HepG2 (cell line): ENCODE measurements around the gene ENTHD1. TPM values are rescaled to one million over a fixed set of nuclear protein-coding genes. Genes with fewer than 3 reads are reported as not detected.

Experiments
- ATAC-seq: fragments of 200-7000 bp; cut with Tn5 transposase; 3 replicates; pipeline ENCODE4 v1.9.1; 2020; ENCODE audit warnings: mild to moderate bottlenecking, moderate library complexity
- BruUV-seq: library from RNA; stranded (reverse); fragments of 400-500 nt; replicated peaks from 2 replicates; lab custom pipeline; 2021; lab: Mats Ljungman, UMichigan
- CTCF ChIA-PET: fragments of 300-600 bp; formaldehyde crosslinking; extraction: SDS; loops from one replicate; lab custom pipeline; 2021; ENCODE audit warnings: low total read pairs, inconsistent platforms, low intra/inter-chr PET ratio; lab: Yijun Ruan, JAX
- POLR2A ChIA-PET: fragments of 350-600 bp; sonication (Branson Sonifier 250); formaldehyde crosslinking; loops from one replicate; lab custom pipeline; 2020; ENCODE audit warnings: antibody characterized with exemption, inconsistent platforms; lab: Yijun Ruan, JAX
- DNase-seq: peaks from one replicate; pipeline ENCODE4 v3.0.0-alpha.2; 2015; ENCODE audit warnings: low spot score
- FAIRE-seq: peaks from 3 replicates; lab custom pipeline; 2011; peaks lifted over from hg19 to GRCh38; lab: Jason Lieb, UNC
- H2AFZ ChIP-seq: one replicate; pipeline ENCODE4 v1.6.1; 2011; ENCODE audit warnings: low read length, inconsistent platforms
- H3K27ac ChIP-seq: fragments of 300-600 bp; 3 replicates; pipeline ENCODE4 v1.8.0; 2011; ENCODE audit warnings: mixed run types, mild to moderate bottlenecking, mixed read lengths, low read length, inconsistent platforms; ENCODE audit not compliant: insufficient read depth; ENCODE audit errors: extremely low read length
- H3K27me3 ChIP-seq, 2 experiments: fragments of 200-600 bp in 1 of 2; 2 replicates in 1 of 2; 3 replicates in 1 of 2; pipeline versions ENCODE4 v1.6.0 to v1.8.0; 2011; ENCODE audit warnings: low read length in 2 of 2, mild to moderate bottlenecking in 2 of 2, moderate library complexity in 2 of 2, inconsistent platforms in 1 of 2; ENCODE audit not compliant: insufficient read depth in 2 of 2, control insufficient read depth in 1 of 2
- H3K36me3 ChIP-seq, 2 experiments: fragments of 200-600 bp in 1 of 2; replicated peaks in 1 of 2; 2 replicates in 1 of 2; 3 replicates in 1 of 2; pipeline versions ENCODE4 v1.5.1 to v1.8.0; 2011; ENCODE audit warnings: low read length in 2 of 2, inconsistent platforms in 1 of 2; ENCODE audit not compliant: insufficient read depth in 2 of 2, control insufficient read depth in 1 of 2
- H3K4me1 ChIP-seq: 2 replicates; pipeline ENCODE4 v1.5.1; 2012; ENCODE audit warnings: low read length, inconsistent platforms; ENCODE audit not compliant: insufficient read depth
- H3K4me2 ChIP-seq: 2 replicates; pipeline ENCODE4 v1.6.0; 2011; ENCODE audit warnings: low read depth, low read length, inconsistent platforms
- H3K4me3 ChIP-seq, 3 experiments: fragments of 200-600 bp in 1 of 3; sonication (generic), shearing (Covaris generic) in 1 of 3; replicated peaks in 1 of 3; 2 replicates each; pipeline ENCODE4 v1.5.1; 2011 to 2016; ENCODE audit warnings: low read length in 3 of 3, inconsistent platforms in 2 of 3, low read depth in 2 of 3, mild to moderate bottlenecking in 2 of 3, control low read depth in 1 of 3, mixed read lengths in 1 of 3; ENCODE audit not compliant: insufficient read depth in 1 of 3
- H3K79me2 ChIP-seq: one replicate; pipeline ENCODE4 v1.6.1; 2011; ENCODE audit warnings: low read length, inconsistent platforms; ENCODE audit not compliant: insufficient read depth
- H3K9ac ChIP-seq: 2 replicates; pipeline ENCODE4 v1.6.0; 2011; ENCODE audit warnings: mild to moderate bottlenecking, low read depth, low read length, inconsistent platforms; ENCODE audit not compliant: insufficient read depth
- H3K9me3 ChIP-seq: 2 replicates; pipeline ENCODE4 v1.5.1; 2012; ENCODE audit warnings: mild to moderate bottlenecking, low read length
- H4K20me1 ChIP-seq: 2 replicates; pipeline ENCODE4 v1.6.0; 2011; ENCODE audit warnings: inconsistent platforms, mild to moderate bottlenecking, low read length, moderate library complexity; ENCODE audit not compliant: insufficient read depth
- HMG20A ChIP-seq: IDR thresholded peaks from 2 replicates; pipeline ENCODE4 v1.6.1; 2016; ENCODE audit warnings: borderline replicate concordance
- IKZF1 ChIP-seq: fragments of 450-650 bp; IDR thresholded peaks from 2 replicates; pipeline ENCODE4 v1.7.1; 2016
- IKZF4 ChIP-seq: sonication (generic); formaldehyde crosslinking; IDR thresholded peaks from 2 replicates; pipeline ENCODE4 v1.5.1; 2020; ENCODE audit warnings: borderline replicate concordance, mild to moderate bottlenecking, low read depth, missing genetic modification reagents; ENCODE audit errors: not compliant biosample characterization
- SMYD3 ChIP-seq: sonication (generic); formaldehyde crosslinking; IDR thresholded peaks from 2 replicates; pipeline ENCODE4 v1.8.1; 2023; ENCODE audit warnings: mild to moderate bottlenecking, missing genetic modification reagents
- SRSF1 ChIP-seq: fragments of 200-400 bp; formaldehyde crosslinking; optimal IDR thresholded peaks from 2 replicates; pipeline ENCODE3; 2017; ENCODE audit warnings: mild to moderate bottlenecking, low read depth, low read length, moderate library complexity
- ZNF512 ChIP-seq: sonication (generic); formaldehyde crosslinking; IDR thresholded peaks from 2 replicates; pipeline ENCODE4 v1.4.0; 2020; ENCODE audit warnings: mild to moderate bottlenecking, missing genetic modification reagents
- ZNF615 ChIP-seq: sonication (generic); formaldehyde crosslinking; IDR thresholded peaks from 2 replicates; pipeline ENCODE4 v1.5.0; 2020; ENCODE audit warnings: mild to moderate bottlenecking, missing genetic modification reagents, borderline replicate concordance
- WGBS: methylation state at CpG from one replicate; pipeline ENCODE4 v1.1.6; 2017; ENCODE audit warnings: low lambda C conversion rate; 5-methylcytosine and 5-hydroxymethylcytosine counted together
- in situ Hi-C: cut with HindIII; loops from 2 replicates; pipeline ENCODE4 v1.10.0; 2017; ENCODE audit warnings: low pct_unique_long_range_greater_than_20kb; ENCODE audit not compliant: extremely low pct_ligation_motif_present
- intact Hi-C: fragments of 100-400 bp; cut with micrococcal nuclease; formaldehyde crosslinking; loops from one replicate; pipeline ENCODE4 v1.10.0; 2022; ENCODE audit not compliant: unreplicated experiment
- polyA plus RNA-seq, 8 experiments: library from polyadenylated mRNA; depleted of rRNA in 3 of 8; stranded (reverse) in 7 of 8; unstranded in 1 of 8; fragments of >200 nt; fragmentation: Illumina TruSeq in 4 of 8; extraction: Trizol in 4 of 8; gene quantifications; 2 replicates each; pipeline versions ENCODE4 v1.2.1 to v1.2.3, GENCODE V29; 2011 to 2016; ENCODE audit warnings: low read depth in 4 of 8, missing spikeins in 1 of 8, mixed read lengths in 1 of 8; ENCODE audit not compliant: insufficient read depth in 1 of 8
- total RNA-seq, 5 experiments: library from RNA; depleted of rRNA; stranded (reverse); fragments of >200 nt; fragmentation: Illumina TruSeq; extraction: Trizol; gene quantifications; 2 replicates each; pipeline ENCODE4 v1.2.3, GENCODE V29; 2016; ENCODE audit warnings: low read depth in 1 of 5
- TF ChIP-seq, protein P1 (sequence below): IDR thresholded peaks from 2 replicates; pipeline ENCODE4 v1.4.0; 2020; ENCODE audit warnings: mild to moderate bottlenecking, missing genetic modification reagents

Gene ENTHD1
- total and polyA plus RNA-seq, 2 of the 13 experiments (the other 11 are each of a cell fraction or from before 2014, with no cell fraction given): not detected

GRCh38 chr22:39789788-39790187 lies 103.8 kb downstream of the ENTHD1 start:
- ATAC-seq (no peak), DNase-seq (no peak), FAIRE-seq (no peak)
- Histone ChIP-seq H3K27ac (no peak overlapping the region), H3K9me3 (no peaks in the 10 kb centered on the region), H3K36me3 (no peaks in the 10 kb centered on the region), H2AFZ (no peak overlapping the region), H3K27me3 (no peaks in the 10 kb centered on the region; a peak in 1 of 5 replicates), H3K4me2 (no peak overlapping the region), H4K20me1 (no peaks in the 10 kb centered on the region), H3K79me2 (no peaks in the 10 kb centered on the region), H3K4me1 (no peaks in the 10 kb centered on the region), H3K4me3 (no peak overlapping the region), H3K9ac (no peak overlapping the region)
- POLR2A ChIA-PET: no interaction called here
- WGBS: 1% methylated on average over 2 of the region's 2 CpGs
- CTCF ChIA-PET: no interaction called here
- in situ Hi-C loops: no loop called here
- intact Hi-C loops: no loop called here
- BruUV-seq: no TSS peak
- TF ChIP-seq HMG20A (CRISPR knock-in tag): no peak
- TF ChIP-seq, protein P1, sequence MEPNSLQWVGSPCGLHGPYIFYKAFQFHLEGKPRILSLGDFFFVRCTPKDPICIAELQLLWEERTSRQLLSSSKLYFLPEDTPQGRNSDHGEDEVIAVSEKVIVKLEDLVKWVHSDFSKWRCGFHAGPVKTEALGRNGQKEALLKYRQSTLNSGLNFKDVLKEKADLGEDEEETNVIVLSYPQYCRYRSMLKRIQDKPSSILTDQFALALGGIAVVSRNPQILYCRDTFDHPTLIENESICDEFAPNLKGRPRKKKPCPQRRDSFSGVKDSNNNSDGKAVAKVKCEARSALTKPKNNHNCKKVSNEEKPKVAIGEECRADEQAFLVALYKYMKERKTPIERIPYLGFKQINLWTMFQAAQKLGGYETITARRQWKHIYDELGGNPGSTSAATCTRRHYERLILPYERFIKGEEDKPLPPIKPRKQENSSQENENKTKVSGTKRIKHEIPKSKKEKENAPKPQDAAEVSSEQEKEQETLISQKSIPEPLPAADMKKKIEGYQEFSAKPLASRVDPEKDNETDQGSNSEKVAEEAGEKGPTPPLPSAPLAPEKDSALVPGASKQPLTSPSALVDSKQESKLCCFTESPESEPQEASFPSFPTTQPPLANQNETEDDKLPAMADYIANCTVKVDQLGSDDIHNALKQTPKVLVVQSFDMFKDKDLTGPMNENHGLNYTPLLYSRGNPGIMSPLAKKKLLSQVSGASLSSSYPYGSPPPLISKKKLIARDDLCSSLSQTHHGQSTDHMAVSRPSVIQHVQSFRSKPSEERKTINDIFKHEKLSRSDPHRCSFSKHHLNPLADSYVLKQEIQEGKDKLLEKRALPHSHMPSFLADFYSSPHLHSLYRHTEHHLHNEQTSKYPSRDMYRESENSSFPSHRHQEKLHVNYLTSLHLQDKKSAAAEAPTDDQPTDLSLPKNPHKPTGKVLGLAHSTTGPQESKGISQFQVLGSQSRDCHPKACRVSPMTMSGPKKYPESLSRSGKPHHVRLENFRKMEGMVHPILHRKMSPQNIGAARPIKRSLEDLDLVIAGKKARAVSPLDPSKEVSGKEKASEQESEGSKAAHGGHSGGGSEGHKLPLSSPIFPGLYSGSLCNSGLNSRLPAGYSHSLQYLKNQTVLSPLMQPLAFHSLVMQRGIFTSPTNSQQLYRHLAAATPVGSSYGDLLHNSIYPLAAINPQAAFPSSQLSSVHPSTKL (CRISPR knock-in tag): no peak
- TF ChIP-seq IKZF4 (CRISPR knock-in tag): no peak

- H3K36me3 ChIP-seq: no peaks in the 10 kb centered on the region
- ChIA-PET POLR2A (no interaction called here), CTCF (no interaction called here)
- ATAC-seq: no peak
- no TSS peak for BruUV-seq
- 3% methylated on average over 5 of the region's 5 CpGs for WGBS
- no peak overlapping the region for H3K4me3 ChIP-seq
- no peaks in the 10 kb centered on the region for H4K20me1 ChIP-seq
- no peak for FAIRE-seq
- no peak overlapping the region for H3K27ac ChIP-seq
- no peaks in the 10 kb centered on the region for H3K79me2 ChIP-seq
- no peak overlapping the region for H2AFZ ChIP-seq
- H3K9me3 ChIP-seq: no peaks in the 10 kb centered on the region
- no peak overlapping the region for H3K9ac ChIP-seq
- no peaks in the 10 kb centered on the region; a peak in 1 of 5 replicates for H3K27me3 ChIP-seq
- H3K4me1 ChIP-seq: no peaks in the 10 kb centered on the region
- intact Hi-C loops: no loop called here
- no peak for DNase-seq
- H3K4me2 ChIP-seq: no peak overlapping the region
- in situ Hi-C loops: no loop called here
- TF ChIP-seq IKZF1: no peak
- no peak for TF ChIP-seq SMYD3 (CRISPR knock-in tag)
- no peak for TF ChIP-seq ZNF615 (CRISPR knock-in tag)
- no peak for TF ChIP-seq ZNF512 (CRISPR knock-in tag)
- TF ChIP-seq SRSF1: no peak
These were observed 108.3 kb downstream of the ENTHD1 start for GRCh38 chr22:39785232-39785631.
